ENCODE measurements around the gene MOSPD3. TPM values are rescaled to one million over a fixed set of nuclear protein-coding genes. Genes with fewer than 3 reads are reported as not detected.
A peak's percentile ranks its signal among the peaks of the same experiment; 100 is the strongest.
"Not testable (repeated sequence)": the region's sequence is repeated elsewhere in the genome, so short reads cannot be mapped to it uniquely, and the experiment has no call there.

MOSPD3 gene
- 6.9 and 19.3 TPM in 2 replicates for total RNA-seq (2014; rRNA removed; shearing (Covaris generic))

- DNase-seq (ENCODE audit: low spot score), result peak; percentile 100
Measured at GRCh38 chr7:100611983-100612729, at the start of gene MOSPD3. TSS of gene MOSPD3 (plus strand) at chr7:100612540. CDS start at chr7:100612792, 252 bp downstream.

- no peak for DNase-seq (ENCODE audit: low spot score)
Measured at GRCh38 chr7:100563100-100563564, 49.2 kb upstream of the MOSPD3 start.

- peak; percentile 77 for DNase-seq (ENCODE audit: low spot score)
Measured at GRCh38 chr7:100563809-100564400, 48.4 kb upstream of the MOSPD3 start.

GRCh38 chr7:100564405-100564804, 47.9 kb upstream of the MOSPD3 start:
- not testable (repeated sequence) for DNase-seq (ENCODE audit: low spot score)

- no peak for DNase-seq (ENCODE audit: low spot score)
Measured at GRCh38 chr7:100565133-100565571, 47.2 kb upstream of the MOSPD3 start.

GRCh38 chr7:100566018-100566531, 46.3 kb upstream of the MOSPD3 start:
- DNase-seq (ENCODE audit: low spot score), result no peak

- peak; percentile 41 for DNase-seq (ENCODE audit: low spot score)
Measured at GRCh38 chr7:100567031-100567730, 45.2 kb upstream of the MOSPD3 start.

- peak; percentile 49 for DNase-seq (ENCODE audit: low spot score)
Measured at GRCh38 chr7:100567751-100568175, 44.6 kb upstream of the MOSPD3 start.

- no peak for DNase-seq (ENCODE audit: low spot score)
Measured at GRCh38 chr7:100568176-100568895, 44.0 kb upstream of the MOSPD3 start.

- no peak for DNase-seq (ENCODE audit: low spot score)
Measured at GRCh38 chr7:100568896-100569844, 43.2 kb upstream of the MOSPD3 start.

GRCh38 chr7:100570954-100571828, 41.1 kb upstream of the MOSPD3 start:
- DNase-seq (ENCODE audit: low spot score), result no peak

GRCh38 chr7:100571829-100572116, 40.6 kb upstream of the MOSPD3 start:
- DNase-seq (ENCODE audit: low spot score), result no peak

- DNase-seq (ENCODE audit: low spot score), result no peak
Measured at GRCh38 chr7:100572281-100572948, 39.9 kb upstream of the MOSPD3 start.

GRCh38 chr7:100572949-100573675, 39.2 kb upstream of the MOSPD3 start:
- no peak for DNase-seq (ENCODE audit: low spot score)

- no peak for DNase-seq (ENCODE audit: low spot score)
Measured at GRCh38 chr7:100573691-100574361, 38.5 kb upstream of the MOSPD3 start, which contains the start of gene SAP25. TSS of gene SAP25 (minus strand) at chr7:100573900. CDS start at chr7:100573742, 158 bp downstream.

- no peak for DNase-seq (ENCODE audit: low spot score)
Measured at GRCh38 chr7:100574362-100575205, 37.8 kb upstream of the MOSPD3 start.

GRCh38 chr7:100575206-100575631, 37.1 kb upstream of the MOSPD3 start:
- DNase-seq (ENCODE audit: low spot score), result no peak
